Tibial artery (tissue), 4 donors: ENCODE measurements around the gene DHRS12.
"Not testable (repeated sequence)": the region's sequence is repeated elsewhere in the genome, so short reads cannot be mapped to it uniquely, and the experiment has no call there.

Experiments used
- DNase-seq, 2 donors: peaks; one replicate each; pipeline ENCODE4 v3.0.0-alpha.2; 2019
- H3K27ac ChIP-seq, 2 donors: fragments of 200-600 bp; sonication (generic) in 1 of 2; 1 replicate in 1 of 2; 2 replicates in 1 of 2; pipeline ENCODE4 v1.5.1; 2018 to 2019; ENCODE audit warnings: mild to moderate bottlenecking in 1 of 2
- H3K27me3 ChIP-seq, 2 donors: fragments of 200-600 bp; sonication (generic) in 1 of 2; one replicate each; pipeline versions ENCODE4 v1.5.1 to v1.6.0; 2016 to 2019
- H3K36me3 ChIP-seq, 3 donors: fragments of 200-600 bp; sonication (generic) in 2 of 3; one replicate each; pipeline ENCODE4 v1.5.1; 2016 to 2019; ENCODE audit warnings: mild to moderate bottlenecking in 2 of 3
- H3K4me1 ChIP-seq, 4 donors: fragments of 200-600 bp; sonication (generic) in 2 of 4; 1 replicate in 3 of 4; 2 replicates in 1 of 4; pipeline ENCODE4 v1.5.1; 2016 to 2019
- H3K4me3 ChIP-seq, 2 donors: fragments of 200-600 bp; sonication (generic) in 1 of 2; 1 replicate in 1 of 2; 2 replicates in 1 of 2; pipeline ENCODE4 v1.5.1; 2018 to 2019; ENCODE audit warnings: mild to moderate bottlenecking in 2 of 2
- H3K9me3 ChIP-seq, 3 donors: fragments of 200-600 bp; sonication (generic) in 1 of 3; one replicate each; pipeline ENCODE4 v1.5.1; 2016 to 2019
- intact Hi-C: fragments of 100-400 bp; cut with DNase I; formaldehyde crosslinking; loops from one replicate; pipeline ENCODE4 v1.15.0; 2023; ENCODE audit warnings: low total_unique reads
- TF ChIP-seq, protein P1 (sequence below), 2 experiments: fragments of 200-600 bp in 1 of 2; fragments of 450-650 bp in 1 of 2; IDR thresholded peaks; one replicate each; pipeline ENCODE4 v1.5.1; 2017 to 2019; ENCODE audit warnings: antibody characterized with exemption in 2 of 2, mild to moderate bottlenecking in 1 of 2, moderate library complexity in 1 of 2

DHRS12 gene

DNA sequence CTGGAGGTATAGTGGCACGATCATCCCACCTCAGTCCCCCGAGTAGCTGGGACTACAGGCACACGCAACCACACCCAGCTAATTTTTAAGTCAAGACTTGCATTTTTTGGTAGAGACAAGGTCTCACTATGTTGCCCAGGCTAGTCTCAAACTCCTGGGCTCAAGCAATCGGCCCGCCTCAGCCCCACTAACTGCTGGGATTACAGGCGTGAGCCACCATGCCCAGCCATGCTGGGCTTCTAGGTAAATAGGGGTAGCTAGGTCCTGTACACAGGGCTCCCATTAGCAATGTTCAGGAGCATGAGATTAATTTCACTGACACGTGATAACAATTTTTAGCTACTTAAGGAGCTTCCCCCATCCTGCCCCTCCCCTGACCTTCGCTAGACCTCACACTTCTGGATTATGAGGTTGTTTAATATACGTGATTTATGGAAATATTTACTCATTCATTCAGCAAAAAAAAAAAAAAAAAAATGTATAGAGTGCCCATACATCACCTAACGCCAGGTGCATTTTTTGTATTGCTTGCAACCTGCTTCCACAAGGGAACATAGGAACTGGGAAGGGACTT, 21.8 kb upstream of the DHRS12 start:
- H3K36me3 ChIP-seq = no peaks in the 10 kb centered on the region
- DNase-seq = no peak
- H3K4me1 ChIP-seq = peaks cover 0 to 4% (median 2%) of the 10 kb centered on the region in 4 donors
- TF ChIP-seq, protein P1, sequence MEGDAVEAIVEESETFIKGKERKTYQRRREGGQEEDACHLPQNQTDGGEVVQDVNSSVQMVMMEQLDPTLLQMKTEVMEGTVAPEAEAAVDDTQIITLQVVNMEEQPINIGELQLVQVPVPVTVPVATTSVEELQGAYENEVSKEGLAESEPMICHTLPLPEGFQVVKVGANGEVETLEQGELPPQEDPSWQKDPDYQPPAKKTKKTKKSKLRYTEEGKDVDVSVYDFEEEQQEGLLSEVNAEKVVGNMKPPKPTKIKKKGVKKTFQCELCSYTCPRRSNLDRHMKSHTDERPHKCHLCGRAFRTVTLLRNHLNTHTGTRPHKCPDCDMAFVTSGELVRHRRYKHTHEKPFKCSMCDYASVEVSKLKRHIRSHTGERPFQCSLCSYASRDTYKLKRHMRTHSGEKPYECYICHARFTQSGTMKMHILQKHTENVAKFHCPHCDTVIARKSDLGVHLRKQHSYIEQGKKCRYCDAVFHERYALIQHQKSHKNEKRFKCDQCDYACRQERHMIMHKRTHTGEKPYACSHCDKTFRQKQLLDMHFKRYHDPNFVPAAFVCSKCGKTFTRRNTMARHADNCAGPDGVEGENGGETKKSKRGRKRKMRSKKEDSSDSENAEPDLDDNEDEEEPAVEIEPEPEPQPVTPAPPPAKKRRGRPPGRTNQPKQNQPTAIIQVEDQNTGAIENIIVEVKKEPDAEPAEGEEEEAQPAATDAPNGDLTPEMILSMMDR (IDR thresholded peaks at IDR 0.05) = no peak
- no peak overlapping the region for H3K27ac ChIP-seq
- H3K9me3 ChIP-seq = no peaks in the 10 kb centered on the region
- H3K4me3 ChIP-seq = no peak overlapping the region
- no peaks in the 10 kb centered on the region for H3K27me3 ChIP-seq
- intact Hi-C loops = no loop called here

DNA sequence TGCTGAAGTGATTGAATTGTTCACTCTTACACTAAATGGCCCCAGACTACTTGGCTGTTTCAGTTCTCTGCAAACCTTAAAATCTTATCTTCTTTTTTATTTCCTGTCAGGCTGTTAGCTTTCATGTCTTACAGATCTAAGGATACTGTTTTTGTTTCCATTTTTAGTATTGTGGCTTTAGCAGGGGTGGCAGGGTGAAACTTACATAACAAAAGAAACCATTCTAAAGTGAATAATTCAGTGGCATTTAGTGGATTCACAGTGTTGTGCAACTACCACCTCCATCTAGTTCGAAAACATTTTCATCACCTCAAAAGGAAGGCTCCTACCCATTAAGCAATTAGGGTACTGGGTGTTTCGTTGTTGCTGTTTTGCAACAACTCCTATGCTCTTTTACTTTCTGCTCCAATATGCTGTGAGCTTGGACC, 21.2 kb upstream of the DHRS12 start:
- H3K4me1 ChIP-seq = peaks cover 0 to 4% (median 2%) of the 10 kb centered on the region in 4 donors
- H3K9me3 ChIP-seq = no peaks in the 10 kb centered on the region
- no peak overlapping the region for H3K27ac ChIP-seq
- no peaks in the 10 kb centered on the region for H3K36me3 ChIP-seq
- intact Hi-C loops = no loop called here
- H3K27me3 ChIP-seq = no peaks in the 10 kb centered on the region
- no peak for DNase-seq
- TF ChIP-seq, protein P1 (IDR thresholded peaks at IDR 0.05) = no peak
- H3K4me3 ChIP-seq = no peak overlapping the region

DNA sequence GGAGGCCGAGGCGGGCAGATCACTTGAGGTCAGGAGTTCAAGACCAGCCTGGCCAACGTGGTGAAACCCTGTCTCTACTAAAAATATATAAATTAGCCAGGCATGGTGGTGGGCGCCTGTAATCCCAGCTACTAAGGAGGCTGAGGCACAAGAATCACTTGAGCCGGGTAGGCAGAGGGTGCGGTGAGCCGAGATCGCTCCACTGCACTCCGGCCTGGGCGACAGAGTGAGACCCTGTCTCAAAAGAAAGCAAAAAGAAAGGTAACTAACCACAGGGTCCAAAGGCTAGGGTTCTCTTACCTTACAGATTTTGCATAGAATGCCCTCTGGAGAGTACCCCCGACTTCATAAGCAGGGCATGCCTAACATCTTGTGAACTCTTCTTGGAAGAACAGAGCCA, 20.7 kb upstream of the DHRS12 start:
- H3K4me1 ChIP-seq, H3K9me3 ChIP-seq, H3K36me3 ChIP-seq, intact Hi-C loops, H3K27me3 ChIP-seq, H3K27ac ChIP-seq, H3K4me3 ChIP-seq, DNase-seq: not testable (repeated sequence)

DNA sequence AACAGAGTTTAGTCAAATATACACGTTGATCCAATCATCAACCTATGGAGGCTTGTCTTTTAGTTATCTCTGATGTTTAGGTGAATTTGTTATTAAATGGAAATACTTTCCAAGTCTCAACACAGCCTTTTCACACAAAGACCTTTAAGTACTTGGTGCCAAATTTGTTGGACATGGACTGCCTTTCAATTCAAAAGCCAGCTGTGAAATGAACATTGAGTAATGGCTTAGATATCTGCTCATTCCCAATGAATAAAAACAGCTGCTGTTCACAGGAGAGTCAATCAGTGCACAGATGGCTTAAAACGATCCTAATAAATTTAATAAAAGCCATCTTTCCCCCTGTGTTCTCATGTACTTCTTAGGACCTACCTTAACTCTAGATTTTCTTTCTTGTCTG, 19.9 kb upstream of the DHRS12 start:
- H3K27me3 ChIP-seq = no peaks in the 10 kb centered on the region
- intact Hi-C loops = no loop called here
- TF ChIP-seq, protein P1 (IDR thresholded peaks at IDR 0.05) = no peak
- no peaks in the 10 kb centered on the region for H3K9me3 ChIP-seq
- H3K4me3 ChIP-seq = no peak overlapping the region
- H3K27ac ChIP-seq = no peak overlapping the region
- DNase-seq = no peak
- H3K4me1 ChIP-seq = peaks cover 0 to 13% (median 8%) of the 10 kb centered on the region in 4 donors
- no peaks in the 10 kb centered on the region for H3K36me3 ChIP-seq

DNA sequence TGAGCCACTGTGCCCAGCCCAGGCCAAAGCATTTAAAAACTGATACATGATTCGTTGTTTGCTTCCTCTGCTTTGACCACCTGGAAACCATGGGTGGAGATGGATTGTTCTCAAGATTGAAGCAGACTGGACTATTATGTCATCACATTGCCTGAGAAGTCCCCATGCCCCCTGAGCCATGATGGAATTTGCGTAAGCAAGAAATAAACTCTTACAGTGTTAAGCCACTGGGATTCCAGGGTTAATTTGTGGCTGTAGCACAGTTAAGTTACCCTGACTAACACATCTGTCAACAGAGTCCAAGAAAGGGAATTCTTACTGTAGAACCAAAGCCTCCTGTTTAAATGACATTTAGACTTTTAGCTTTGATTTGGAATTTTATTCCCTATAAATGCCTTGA, 19.4 kb upstream of the DHRS12 start:
- Histone ChIP-seq H3K9me3 (no peaks in the 10 kb centered on the region), H3K4me3 (no peak overlapping the region), H3K4me1 (peaks cover 0 to 16% (median 11%) of the 10 kb centered on the region in 4 donors), H3K27me3 (no peaks in the 10 kb centered on the region), H3K27ac (no peak overlapping the region), H3K36me3 (no peaks in the 10 kb centered on the region)
- DNase-seq = no peak
- intact Hi-C loops = no loop called here
- TF ChIP-seq, protein P1 (IDR thresholded peaks at IDR 0.05) = no peak

DNA sequence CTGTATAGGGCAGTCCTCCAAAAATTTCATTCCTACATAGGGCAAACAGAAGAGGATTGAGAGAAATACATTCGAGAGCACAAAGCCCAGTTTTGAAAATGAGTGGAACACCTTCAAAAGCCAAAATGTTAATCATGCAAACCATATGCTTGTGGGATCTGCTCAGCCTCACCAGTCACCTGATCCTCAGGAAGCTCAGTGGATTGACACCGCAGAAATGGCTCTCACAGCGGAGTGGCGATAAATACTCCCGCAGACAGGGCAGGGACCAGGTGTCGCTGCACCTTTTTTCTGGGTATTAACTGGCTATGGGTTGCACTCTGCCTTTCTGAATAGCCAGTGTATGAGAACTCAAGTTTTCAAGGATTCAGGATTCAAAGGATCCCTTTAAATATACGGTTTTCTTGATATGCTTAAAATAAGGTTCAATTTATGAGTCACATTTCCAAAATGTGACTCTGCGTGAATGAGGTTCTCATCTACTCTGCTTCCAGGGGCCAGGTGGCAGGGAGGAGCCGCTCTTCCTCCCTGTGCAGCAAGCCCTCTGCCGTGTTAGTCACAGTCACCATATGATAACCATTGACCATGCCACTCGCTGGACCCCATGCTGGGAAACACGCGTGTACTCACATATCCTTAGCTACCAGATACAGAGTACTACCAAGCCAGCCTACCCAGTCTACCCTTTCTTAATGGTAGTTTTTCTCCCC, 18.3 kb upstream of the DHRS12 start:
- intact Hi-C loops = no loop called here
- Histone ChIP-seq H3K36me3 (no peaks in the 10 kb centered on the region), H3K9me3 (no peaks in the 10 kb centered on the region), H3K4me3 (no peak overlapping the region), H3K27me3 (no peaks in the 10 kb centered on the region), H3K4me1 (peaks cover 0 to 16% (median 11%) of the 10 kb centered on the region in 4 donors), H3K27ac (no peak overlapping the region)
- TF ChIP-seq, protein P1 (IDR thresholded peaks at IDR 0.05) = no peak
- no peak for DNase-seq
